ENCODE measurements around the gene ABCC6. TPM values are rescaled to one million over a fixed set of nuclear protein-coding genes. Genes with fewer than 3 reads are reported as not detected.
"Not testable (repeated sequence)": the region's sequence is repeated elsewhere in the genome, so short reads cannot be mapped to it uniquely, and the experiment has no call there.

The ABCC6 gene
- total RNA-seq, 1 donor: 2.6 TPM

DNA sequence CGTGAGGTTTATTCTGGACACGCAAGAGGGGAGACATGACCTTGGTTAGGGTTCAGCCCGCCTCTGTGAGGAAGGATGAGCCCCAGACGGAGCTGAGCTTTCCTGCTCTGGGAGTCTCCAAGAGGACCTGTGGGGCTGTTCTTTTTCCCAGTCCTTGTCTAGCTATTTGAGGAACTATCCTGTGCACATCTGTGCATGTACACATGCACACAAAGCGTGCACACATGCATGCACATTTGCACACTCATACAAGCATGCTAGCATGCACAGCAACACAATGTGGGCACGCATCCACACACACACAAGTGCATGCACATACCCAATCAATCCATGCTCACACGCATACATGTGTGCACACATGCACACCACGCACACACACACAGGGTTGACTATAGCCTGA lies 40.4 kb downstream of the ABCC6 start:
- no peak overlapping the region for H3K4me3 ChIP-seq (ENCODE audit: low read depth, low read length)
- no peak for DNase-seq (ENCODE audit: low read depth)
- TF ChIP-seq, protein P1, sequence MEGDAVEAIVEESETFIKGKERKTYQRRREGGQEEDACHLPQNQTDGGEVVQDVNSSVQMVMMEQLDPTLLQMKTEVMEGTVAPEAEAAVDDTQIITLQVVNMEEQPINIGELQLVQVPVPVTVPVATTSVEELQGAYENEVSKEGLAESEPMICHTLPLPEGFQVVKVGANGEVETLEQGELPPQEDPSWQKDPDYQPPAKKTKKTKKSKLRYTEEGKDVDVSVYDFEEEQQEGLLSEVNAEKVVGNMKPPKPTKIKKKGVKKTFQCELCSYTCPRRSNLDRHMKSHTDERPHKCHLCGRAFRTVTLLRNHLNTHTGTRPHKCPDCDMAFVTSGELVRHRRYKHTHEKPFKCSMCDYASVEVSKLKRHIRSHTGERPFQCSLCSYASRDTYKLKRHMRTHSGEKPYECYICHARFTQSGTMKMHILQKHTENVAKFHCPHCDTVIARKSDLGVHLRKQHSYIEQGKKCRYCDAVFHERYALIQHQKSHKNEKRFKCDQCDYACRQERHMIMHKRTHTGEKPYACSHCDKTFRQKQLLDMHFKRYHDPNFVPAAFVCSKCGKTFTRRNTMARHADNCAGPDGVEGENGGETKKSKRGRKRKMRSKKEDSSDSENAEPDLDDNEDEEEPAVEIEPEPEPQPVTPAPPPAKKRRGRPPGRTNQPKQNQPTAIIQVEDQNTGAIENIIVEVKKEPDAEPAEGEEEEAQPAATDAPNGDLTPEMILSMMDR (IDR thresholded peaks at IDR 0.05; ENCODE audit: insufficient read depth, low read depth, low read length): no peak

DNA sequence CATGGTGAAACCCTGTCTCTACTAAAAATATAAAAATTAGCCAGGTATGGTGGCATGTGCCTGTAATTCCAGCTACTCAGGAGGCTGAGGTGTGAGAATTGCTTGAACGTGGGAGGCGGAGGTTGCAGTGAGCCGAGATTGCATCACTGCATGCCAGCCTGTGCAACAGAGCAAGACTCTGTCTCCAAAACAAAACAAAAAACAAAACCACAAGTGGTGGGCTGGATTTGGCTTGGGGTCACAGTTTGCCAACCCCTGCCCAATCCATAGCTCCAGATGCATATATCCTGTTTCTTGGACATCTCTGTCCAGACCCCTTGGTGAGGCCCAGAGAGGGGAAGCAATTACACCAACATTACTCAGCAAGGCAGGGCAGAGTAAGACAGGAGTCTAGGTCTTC lies 41.5 kb downstream of the ABCC6 start:
- DNase-seq (ENCODE audit: low read depth): peak; percentile 5
- H3K4me3 ChIP-seq (ENCODE audit: low read depth, low read length): not testable (repeated sequence)

DNA sequence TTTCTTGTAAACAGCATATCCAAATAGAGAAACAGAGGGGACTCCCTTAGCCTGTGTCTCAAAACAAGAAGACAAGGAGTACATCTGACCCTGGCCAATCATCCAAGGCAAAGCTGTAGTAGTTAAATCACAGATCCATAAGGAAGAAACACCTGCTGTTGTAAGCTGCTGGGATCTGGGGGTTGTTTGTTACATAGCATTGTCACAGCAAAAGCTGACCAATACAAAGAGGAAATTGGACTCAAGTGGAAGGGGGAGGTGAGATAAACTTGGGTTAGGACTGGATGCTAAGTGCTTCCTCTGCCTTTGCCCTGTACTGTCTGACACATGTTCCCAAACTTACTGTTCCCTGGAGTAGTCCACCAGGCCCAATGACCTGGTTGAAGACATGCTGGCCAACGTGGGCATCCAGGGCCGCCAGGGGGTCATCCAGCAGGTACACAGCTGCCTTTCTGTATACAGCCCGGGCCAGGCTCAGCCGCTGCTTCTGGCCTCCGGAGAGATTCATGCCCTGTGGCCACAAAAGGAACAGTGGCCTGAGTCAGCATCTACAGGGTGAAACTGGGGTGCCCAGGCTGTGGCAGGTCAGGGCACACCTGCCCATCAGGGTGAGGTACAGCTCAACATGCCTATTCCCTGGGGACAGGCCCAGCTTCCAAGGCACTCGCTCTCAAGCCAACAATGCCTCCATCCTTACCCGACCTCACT lies 44.7 kb downstream of the ABCC6 start:
- TF ChIP-seq, protein P1 (IDR thresholded peaks at IDR 0.05; ENCODE audit: insufficient read depth, low read depth, low read length): no peak
- DNase-seq (ENCODE audit: low read depth): no peak
- no peak overlapping the region for H3K4me3 ChIP-seq (ENCODE audit: low read depth, low read length)

DNA sequence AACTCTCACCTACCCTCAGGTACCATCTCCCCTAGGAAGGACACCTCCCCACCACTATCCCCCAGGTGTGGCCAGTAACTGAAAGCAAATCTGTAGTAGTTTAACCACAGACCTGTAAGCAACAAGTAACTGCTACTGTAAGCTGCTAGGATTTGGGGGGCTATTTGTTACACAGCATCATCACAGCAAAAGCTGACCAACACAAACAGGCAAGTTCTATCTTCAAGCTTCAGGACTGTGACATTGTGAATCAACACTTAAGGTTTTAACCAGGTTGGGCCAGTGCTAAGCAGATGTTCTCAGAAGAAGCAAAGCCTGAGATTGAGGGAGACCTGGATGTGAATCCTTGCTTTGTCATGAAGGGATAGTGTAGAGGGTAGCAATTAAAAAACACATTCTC lies 47.0 kb downstream of the ABCC6 start:
- H3K4me3 ChIP-seq (ENCODE audit: low read depth, low read length): no peak overlapping the region
- TF ChIP-seq, protein P1 (IDR thresholded peaks at IDR 0.05; ENCODE audit: insufficient read depth, low read depth, low read length): no peak
- DNase-seq (ENCODE audit: low read depth): no peak

DNA sequence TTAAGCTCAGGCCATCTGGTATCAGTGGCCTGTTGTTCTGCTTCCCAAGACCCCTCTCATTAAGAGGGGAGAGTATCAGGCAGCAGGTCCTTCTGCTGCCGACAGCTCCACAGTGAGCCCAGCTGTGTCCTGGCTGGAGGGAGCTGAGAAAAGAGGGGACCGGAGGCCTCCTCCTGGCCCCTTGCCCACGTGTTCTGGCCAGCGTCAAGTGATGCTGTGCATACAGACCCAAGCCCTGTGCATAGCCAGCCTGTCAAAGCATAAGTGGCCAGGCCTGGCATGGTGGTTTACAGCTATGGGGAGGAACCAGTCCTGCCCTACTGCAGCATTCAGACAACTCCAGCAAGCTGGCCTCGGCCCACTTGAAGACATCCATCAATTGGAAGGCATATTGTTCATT lies 48.0 kb downstream of the ABCC6 start:
- no peak overlapping the region for H3K4me3 ChIP-seq (ENCODE audit: low read depth, low read length)
- DNase-seq (ENCODE audit: low read depth): no peak
- TF ChIP-seq, protein P1 (IDR thresholded peaks at IDR 0.05; ENCODE audit: insufficient read depth, low read depth, low read length): no peak

DNA sequence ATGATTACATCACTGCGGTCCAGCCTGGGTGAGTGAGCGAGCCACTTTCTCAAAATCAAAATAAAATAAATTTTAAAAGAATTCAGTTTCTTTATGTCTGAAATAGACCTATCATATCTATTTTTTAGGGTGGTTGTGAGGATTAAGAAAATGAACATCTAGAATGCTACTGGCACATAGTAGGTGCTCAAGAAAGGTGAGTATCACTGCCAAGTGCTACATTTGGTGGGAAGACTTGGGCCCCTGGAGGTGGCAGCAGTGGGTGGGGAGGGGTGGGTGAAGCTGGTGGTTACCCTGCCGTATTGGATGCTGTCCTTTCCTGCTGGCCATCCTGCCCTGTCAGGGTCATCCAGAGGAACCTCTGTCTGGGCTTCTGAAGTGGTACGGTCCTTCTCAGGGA lies 50.3 kb downstream of the ABCC6 start:
- no peak for DNase-seq (ENCODE audit: low read depth)
- TF ChIP-seq, protein P1 (IDR thresholded peaks at IDR 0.05; ENCODE audit: insufficient read depth, low read depth, low read length): no peak
- no peak overlapping the region for H3K4me3 ChIP-seq (ENCODE audit: low read depth, low read length)

DNA sequence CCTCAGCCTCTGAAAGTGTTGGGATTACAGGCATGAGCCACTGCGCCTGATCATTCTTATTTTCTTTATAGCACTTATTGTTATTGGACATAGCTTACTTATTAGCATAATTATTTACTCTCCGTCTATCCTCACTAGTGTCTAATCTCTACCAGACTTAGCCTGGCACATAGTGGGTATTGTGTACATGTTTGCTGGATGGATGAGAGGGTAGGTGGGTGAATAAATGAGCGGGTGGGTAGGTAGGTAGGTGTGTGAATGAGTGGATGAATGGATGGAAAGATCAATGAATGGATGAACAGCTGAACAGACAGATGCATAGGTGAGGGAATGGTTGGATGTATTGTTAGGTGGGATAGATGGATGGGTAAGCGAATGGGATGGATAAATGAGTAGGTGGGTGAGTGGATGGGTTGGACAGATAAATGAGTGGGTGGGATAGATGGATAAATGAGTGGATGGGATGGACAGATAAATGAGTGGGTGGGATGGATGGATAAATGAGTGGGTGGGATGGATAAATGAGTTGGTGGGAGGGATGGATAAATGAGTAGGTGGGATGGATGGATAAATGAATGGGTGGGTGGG lies 51.9 kb downstream of the ABCC6 start:
- H3K4me3 ChIP-seq (ENCODE audit: low read depth, low read length): no peak overlapping the region
- no peak for DNase-seq (ENCODE audit: low read depth)
- TF ChIP-seq, protein P1 (IDR thresholded peaks at IDR 0.05; ENCODE audit: insufficient read depth, low read depth, low read length): no peak

Measured in fibroblast of villous mesenchyme (primary cell).